GM12878 (cell line): ENCODE results near the gene ANKRD13D. TPM values are rescaled to one million over a fixed set of nuclear protein-coding genes. Genes with fewer than 3 reads are reported as not detected.

ENCODE experiments used
- ATAC-seq: fragments of 200-7000 bp; cut with Tn5 transposase; 3 replicates; pipeline ENCODE4 v1.9.1; 2020; ENCODE audit warnings: mild to moderate bottlenecking, moderate library complexity
- BruUV-seq: library from RNA; stranded (reverse); fragments of 400-500 nt; replicated peaks from 2 replicates; lab custom pipeline; 2021; lab: Mats Ljungman, UMichigan
- CTCF ChIA-PET: fragments of 300-600 bp; sonication (Branson Sonifier 250); formaldehyde crosslinking; extraction: SDS; loops from one replicate; lab custom pipeline; 2021; ENCODE audit warnings: inconsistent platforms; lab: Yijun Ruan, JAX
- POLR2A ChIA-PET: fragments of 350-600 bp; formaldehyde crosslinking; extraction: SDS; loops from one replicate; lab custom pipeline; 2021; ENCODE audit warnings: inconsistent platforms; lab: Charles Lee
- RAD21 ChIA-PET: fragments of 300-600 bp; sonication (Branson Sonifier 250); formaldehyde crosslinking; loops from one replicate; lab custom pipeline; 2023; ENCODE audit warnings: antibody characterized with exemption; ENCODE audit not compliant: unreplicated experiment; lab: Charles Lee
- SMC1A ChIA-PET: fragments of 300-600 bp; sonication (Branson Sonifier 250); formaldehyde crosslinking; loops from one replicate; lab custom pipeline; 2023; ENCODE audit not compliant: unreplicated experiment, uncharacterized antibody; lab: Charles Lee
- DNase-seq: peaks from one replicate; pipeline ENCODE4 v3.0.0-alpha.2; 2011; ENCODE audit warnings: low read depth, low spot score
- FAIRE-seq: peaks from 3 replicates; lab custom pipeline; 2011; peaks lifted over from hg19 to GRCh38; lab: Jason Lieb, UNC
- H2AFZ ChIP-seq: 2 replicates; pipeline ENCODE4 v1.6.0; 2011; ENCODE audit warnings: low read depth, low read length, control low read depth; ENCODE audit not compliant: control insufficient read depth
- H3K27ac ChIP-seq: 2 replicates; pipeline ENCODE4 v1.5.1; 2011; ENCODE audit warnings: control low read depth; ENCODE audit not compliant: control insufficient read depth, insufficient read depth
- H3K27me3 ChIP-seq, 2 experiments: replicated peaks in 1 of 2; 2 replicates each; pipeline versions ENCODE4 v1.6.0 to v1.6.1; 2011; ENCODE audit warnings: low read length in 1 of 2; ENCODE audit not compliant: control insufficient read depth in 2 of 2, insufficient read depth in 2 of 2
- H3K36me3 ChIP-seq, 2 experiments: 2 replicates each; pipeline ENCODE4 v1.5.1; 2011; ENCODE audit warnings: low read length in 1 of 2; ENCODE audit not compliant: control insufficient read depth in 2 of 2, insufficient read depth in 2 of 2
- H3K4me1 ChIP-seq: 2 replicates; pipeline ENCODE4 v1.6.1; 2011; ENCODE audit warnings: mild to moderate bottlenecking, low read length, moderate library complexity, mixed read lengths; ENCODE audit not compliant: control insufficient read depth, insufficient read depth
- H3K4me2 ChIP-seq: 2 replicates; pipeline ENCODE4 v1.6.0; 2011; ENCODE audit warnings: control low read depth; ENCODE audit not compliant: control insufficient read depth, insufficient read depth
- H3K4me3 ChIP-seq: fragments of 200-600 bp; sonication (generic); 2 replicates; pipeline ENCODE4 v1.5.1; 2016
- H3K79me2 ChIP-seq: 2 replicates; pipeline ENCODE4 v1.6.0; 2011; ENCODE audit warnings: low read length; ENCODE audit not compliant: control insufficient read depth, insufficient read depth
- H3K9ac ChIP-seq: 2 replicates; pipeline ENCODE4 v1.8.0; 2011; ENCODE audit warnings: low read length, control low read depth, mixed read lengths; ENCODE audit not compliant: control insufficient read depth, insufficient read depth
- H3K9me3 ChIP-seq: replicated peaks from 3 replicates; pipeline ENCODE4 v1.5.1; 2011; ENCODE audit warnings: mild to moderate bottlenecking, low read length; ENCODE audit not compliant: control insufficient read depth, insufficient read depth
- H4K20me1 ChIP-seq: 2 replicates; pipeline ENCODE4 v1.6.0; 2011; ENCODE audit not compliant: control insufficient read depth, insufficient read depth
- ATF7 ChIP-seq: fragments of 450-650 bp; IDR thresholded peaks from 2 replicates; pipeline ENCODE4 v1.6.1; 2016; ENCODE audit warnings: low read depth, mild to moderate bottlenecking
- E2F8 ChIP-seq: fragments of 450-650 bp; IDR thresholded peaks from 2 replicates; pipeline ENCODE4 v1.6.1; 2018; ENCODE audit warnings: mild to moderate bottlenecking, low read depth, moderate library complexity; ENCODE audit not compliant: partially characterized antibody
- GATAD2B ChIP-seq: fragments of 450-650 bp; conservative IDR thresholded peaks from 2 replicates; pipeline ENCODE4 v1.6.1; 2017; ENCODE audit warnings: low read depth, mild to moderate bottlenecking, moderate library complexity
- HSF1 ChIP-seq: fragments of 150-350 bp; IDR thresholded peaks from 2 replicates; pipeline ENCODE4 v1.6.1; 2014; ENCODE audit warnings: mild to moderate bottlenecking, low read depth, low read length
- JUND ChIP-seq: IDR thresholded peaks from 2 replicates; pipeline ENCODE4 v1.6.1; 2012; ENCODE audit warnings: low read depth, mild to moderate bottlenecking, low read length, improper control_type of control experiment, moderate library complexity
- NFYA ChIP-seq: IDR thresholded peaks from 2 replicates; pipeline ENCODE4 v1.6.1; 2011; ENCODE audit warnings: low read depth, mild to moderate bottlenecking, low read length, improper control_type of control experiment, borderline replicate concordance
- POLR2AphosphoS5 ChIP-seq: IDR thresholded peaks from 2 replicates; pipeline ENCODE4 v1.6.1; 2011; ENCODE audit warnings: mild to moderate bottlenecking, low read length, inconsistent platforms
- PRDM15 ChIP-seq: fragments of 450-650 bp; formaldehyde crosslinking; IDR thresholded peaks from 2 replicates; pipeline ENCODE4 v1.4.0; 2020; ENCODE audit warnings: mild to moderate bottlenecking, moderate library complexity
- SUZ12 ChIP-seq: fragments of 200-600 bp; sonication (generic); IDR thresholded peaks from one replicate; pipeline ENCODE4 v1.6.1; 2018; ENCODE audit warnings: antibody characterized with exemption, mild to moderate bottlenecking; ENCODE audit not compliant: unreplicated experiment
- TBL1XR1 ChIP-seq: IDR thresholded peaks from 2 replicates; pipeline ENCODE4 v1.6.1; 2012; ENCODE audit warnings: low read depth, low read length, improper control_type of control experiment
- TCF7 ChIP-seq: IDR thresholded peaks from 2 replicates; pipeline ENCODE4 v1.6.1; 2014; ENCODE audit warnings: antibody characterized with exemption, borderline replicate concordance
- WGBS: methylation state at CpG from one replicate; pipeline ENCODE4 v1.1.6; 2016; ENCODE audit warnings: low lambda C conversion rate; ENCODE audit not compliant: insufficient replicate concordance, insufficient coverage; ENCODE audit errors: missing lambda C conversion rate; 5-methylcytosine and 5-hydroxymethylcytosine counted together
- in situ Hi-C: fragments of 300-500 bp; cut with MboI; formaldehyde crosslinking; loops from 9 replicates; pipeline ENCODE4 v1.14.3; 2018; ENCODE audit warnings: mixed read lengths
- intact Hi-C: fragments of 100-400 bp; cut with micrococcal nuclease; formaldehyde crosslinking; loops from one replicate; pipeline ENCODE4 v1.14.2; 2022; ENCODE audit not compliant: unreplicated experiment
- polyA plus RNA-seq, 11 experiments: library from polyadenylated mRNA; depleted of rRNA in 4 of 11; unstranded in 6 of 11; stranded (reverse) in 5 of 11; fragments of >200 nt; fragmentation: Nextera tagmentation in 4 of 11; fragmentation: Illumina TruSeq in 1 of 11; extraction: Ambion mirVana in 4 of 11; extraction: Trizol in 1 of 11; gene quantifications; 1 replicate in 1 of 11; 2 replicates in 10 of 11; pipeline versions ENCODE4 v1.2.1 to v1.2.3, GENCODE V29; 2011 to 2016; ENCODE audit warnings: inconsistent platforms in 2 of 11, missing spikeins in 2 of 11, low read depth in 1 of 11
- total RNA-seq, 4 experiments: library from RNA; depleted of rRNA in 3 of 4; stranded (reverse); fragments of >200 nt in 3 of 4; fragmentation: Illumina TruSeq in 1 of 4; extraction: Trizol in 1 of 4; gene quantifications; 2 replicates each; pipeline versions ENCODE4 v1.2.1 to v1.2.3, GENCODE V29; 2013 to 2021

ANKRD13D gene
- total and polyA plus RNA-seq, 10 of the 15 experiments (the other 5 are each of a cell fraction or from before 2014, with no cell fraction given) = 2.0 to 56.2 (median 21.4) TPM

GRCh38 chr11:67299471-67300191 is 10.5 kb downstream of the ANKRD13D start:
- no peaks in the 10 kb centered on the region for H3K4me1 ChIP-seq
- no peak overlapping the region for H3K27ac ChIP-seq
- ChIA-PET POLR2A (no interaction called here), RAD21 (interaction anchor here (0.5 kb wide), 1 partner anchor 17 kb away, joined by 3 read pairs; no protein-coding TSS in a partner anchor), SMC1A (no interaction called here), CTCF (no interaction called here)
- no peak overlapping the region for H2AFZ ChIP-seq
- FAIRE-seq (no peak), ATAC-seq (no peak)
- H3K36me3 ChIP-seq = peaks cover 11 to 22% of the 10 kb centered on the region in 2 experiments
- intact Hi-C loops (no loop called here), in situ Hi-C loops (no loop called here)
- H3K4me3 ChIP-seq = no peak overlapping the region
- H4K20me1 ChIP-seq = no peaks in the 10 kb centered on the region
- H3K9me3 ChIP-seq = peaks cover 10% of the 10 kb centered on the region; the same call in 2 of the 3 replicates
- no peaks in the 10 kb centered on the region for H3K27me3 ChIP-seq
- no peaks in the 10 kb centered on the region; the same call in 1 of the 2 replicates for H3K79me2 ChIP-seq
- no peak overlapping the region for H3K9ac ChIP-seq
- 97% methylated on average over 29 of the region's 29 CpGs for whole genome bisulfite sequencing
- H3K4me2 ChIP-seq = no peak overlapping the region
- TF ChIP-seq GATAD2B (no peak), NFYA (no peak), ATF7 (no peak), JUND (no peak), E2F8 (no peak), HSF1 (no peak), POLR2AphosphoS5 (no peak), TCF7 (no peak), SUZ12 (no peak), TBL1XR1 (no peak), PRDM15 (CRISPR knock-in tag) (no peak)
- TF ChIP-seq, all 136 proteins: peak for 0
- DNase-seq = no peak
- BruUV-seq = no TSS peak
